HepG2 (cell line): ENCODE results near the gene C11orf71. TPM values are rescaled to one million over a fixed set of nuclear protein-coding genes. Genes with fewer than 3 reads are reported as not detected.

ENCODE experiments used
- EHMT2 ChIP-seq: fragments of 200-600 bp; sonication (generic); IDR thresholded peaks from 2 replicates; pipeline ENCODE4 v1.7.0; 2017; ENCODE audit warnings: antibody characterized with exemption, low read depth, low read length, borderline replicate concordance
- ESRRA ChIP-seq: sonication (generic); formaldehyde crosslinking; IDR thresholded peaks from 2 replicates; pipeline ENCODE4 v1.5.1; 2020; ENCODE audit warnings: mild to moderate bottlenecking, low read depth, missing genetic modification reagents
- KLF13 ChIP-seq: sonication (generic); formaldehyde crosslinking; IDR thresholded peaks from 2 replicates; pipeline ENCODE4 v1.4.0; 2020; ENCODE audit warnings: mild to moderate bottlenecking, missing genetic modification reagents
- MTA1 ChIP-seq: sonication (generic); formaldehyde crosslinking; IDR thresholded peaks from 2 replicates; pipeline ENCODE4 v1.4.0; 2020; ENCODE audit warnings: missing genetic modification reagents, mild to moderate bottlenecking, borderline replicate concordance
- MTF2 ChIP-seq: sonication (generic); formaldehyde crosslinking; IDR thresholded peaks from 2 replicates; pipeline ENCODE4 v1.5.0; 2020; ENCODE audit warnings: missing genetic modification reagents, borderline replicate concordance
- NBN ChIP-seq: fragments of 450-650 bp; conservative IDR thresholded peaks from 2 replicates; pipeline ENCODE4 v1.6.1; 2017
- POLR2A ChIP-seq, 2 experiments: IDR thresholded peaks; 2 replicates each; pipeline ENCODE4 v1.6.1; 2011; ENCODE audit warnings: low read depth in 2 of 2, low read length in 2 of 2, mild to moderate bottlenecking in 1 of 2, moderate library complexity in 1 of 2; ENCODE audit not compliant: insufficient read depth in 1 of 2
- RNF2 ChIP-seq: fragments of 450-650 bp; conservative IDR thresholded peaks from 2 replicates; pipeline ENCODE4 v1.6.1; 2016; ENCODE audit warnings: low read depth
- ZNF652 ChIP-seq: IDR thresholded peaks from 2 replicates; pipeline ENCODE4 v1.6.1; 2016; ENCODE audit warnings: low read depth, borderline replicate concordance
- ZNF761 ChIP-seq: sonication (generic); formaldehyde crosslinking; conservative IDR thresholded peaks from 2 replicates; pipeline ENCODE4 v1.4.0; 2020; ENCODE audit warnings: mild to moderate bottlenecking, missing genetic modification reagents
- ZNF891 ChIP-seq: sonication (generic); formaldehyde crosslinking; IDR thresholded peaks from 2 replicates; pipeline ENCODE4 v1.5.0; 2020; ENCODE audit warnings: mild to moderate bottlenecking, missing genetic modification reagents
- polyA plus RNA-seq, 8 experiments: library from polyadenylated mRNA; depleted of rRNA in 3 of 8; stranded (reverse) in 7 of 8; unstranded in 1 of 8; fragments of >200 nt; fragmentation: Illumina TruSeq in 4 of 8; extraction: Trizol in 4 of 8; gene quantifications; 2 replicates each; pipeline versions ENCODE4 v1.2.1 to v1.2.3, GENCODE V29; 2011 to 2016; ENCODE audit warnings: low read depth in 4 of 8, missing spikeins in 1 of 8, mixed read lengths in 1 of 8; ENCODE audit not compliant: insufficient read depth in 1 of 8
- total RNA-seq, 5 experiments: library from RNA; depleted of rRNA; stranded (reverse); fragments of >200 nt; fragmentation: Illumina TruSeq; extraction: Trizol; gene quantifications; 2 replicates each; pipeline ENCODE4 v1.2.3, GENCODE V29; 2016; ENCODE audit warnings: low read depth in 1 of 5
- TF ChIP-seq, protein P1 (sequence below): fragments of 450-650 bp; IDR thresholded peaks from 2 replicates; pipeline ENCODE4 v1.6.1; 2016
- TF ChIP-seq, protein P2 (sequence below): sonication (generic); formaldehyde crosslinking; IDR thresholded peaks from 2 replicates; pipeline ENCODE4 v1.4.0; 2020; ENCODE audit warnings: mild to moderate bottlenecking, missing genetic modification reagents
- TF ChIP-seq, protein P3 (sequence below): sonication (generic); formaldehyde crosslinking; IDR thresholded peaks from 2 replicates; pipeline ENCODE4 v1.5.0; 2020; ENCODE audit warnings: missing genetic modification reagents, mild to moderate bottlenecking, borderline replicate concordance
- TF ChIP-seq, protein P4 (sequence below): sonication (generic); formaldehyde crosslinking; IDR thresholded peaks from one replicate; pipeline ENCODE4 v1.5.1; 2020; ENCODE audit warnings: mild to moderate bottlenecking, missing genetic modification reagents; ENCODE audit errors: not compliant biosample characterization

C11orf71 gene
- total and polyA plus RNA-seq, 2 of the 13 experiments (the other 11 are each of a cell fraction or from before 2014, with no cell fraction given): 7.1 to 7.8 TPM

DNA sequence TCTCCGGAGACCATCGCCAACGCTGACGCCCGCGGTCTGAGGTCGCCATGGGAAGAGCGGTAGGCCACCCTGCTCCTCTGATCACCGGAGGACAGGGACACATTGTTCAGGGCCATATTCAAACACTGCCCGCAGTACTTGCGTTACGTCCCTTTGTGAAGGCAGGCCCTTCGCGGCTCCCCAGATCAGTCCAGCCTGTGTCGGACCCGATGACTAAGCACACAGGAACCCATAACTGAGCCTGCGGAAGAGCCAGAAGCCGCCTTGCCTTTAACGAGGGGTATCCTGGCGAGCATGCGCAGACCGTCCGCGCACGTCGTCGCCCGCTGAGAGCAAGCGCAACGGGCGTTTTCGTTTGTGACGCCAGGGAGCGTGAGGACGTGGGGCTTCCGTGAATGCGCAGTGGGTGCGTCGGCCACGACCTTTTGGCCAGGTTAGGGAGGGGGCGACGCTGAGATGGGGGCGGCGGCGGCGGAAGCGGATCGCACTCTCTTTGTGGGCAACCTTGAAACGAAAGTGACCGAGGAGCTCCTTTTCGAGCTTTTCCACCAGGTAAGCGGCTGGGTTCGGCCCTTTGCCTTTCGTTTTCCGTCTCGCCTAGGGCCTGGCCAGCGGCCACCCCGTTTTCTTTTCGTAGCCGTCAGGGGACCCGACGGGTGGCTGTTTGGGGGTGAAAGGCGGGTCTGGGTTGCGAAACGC, at the start of gene C11orf71, which contains the start of gene RBM7 (continued):
- no peak for TF ChIP-seq KLF13
- TF ChIP-seq ZNF761 (CRISPR knock-in tag): peak; percentile 63
- no peak for TF ChIP-seq NBN
- no peak for TF ChIP-seq MTF2
- TF ChIP-seq, protein P1, sequence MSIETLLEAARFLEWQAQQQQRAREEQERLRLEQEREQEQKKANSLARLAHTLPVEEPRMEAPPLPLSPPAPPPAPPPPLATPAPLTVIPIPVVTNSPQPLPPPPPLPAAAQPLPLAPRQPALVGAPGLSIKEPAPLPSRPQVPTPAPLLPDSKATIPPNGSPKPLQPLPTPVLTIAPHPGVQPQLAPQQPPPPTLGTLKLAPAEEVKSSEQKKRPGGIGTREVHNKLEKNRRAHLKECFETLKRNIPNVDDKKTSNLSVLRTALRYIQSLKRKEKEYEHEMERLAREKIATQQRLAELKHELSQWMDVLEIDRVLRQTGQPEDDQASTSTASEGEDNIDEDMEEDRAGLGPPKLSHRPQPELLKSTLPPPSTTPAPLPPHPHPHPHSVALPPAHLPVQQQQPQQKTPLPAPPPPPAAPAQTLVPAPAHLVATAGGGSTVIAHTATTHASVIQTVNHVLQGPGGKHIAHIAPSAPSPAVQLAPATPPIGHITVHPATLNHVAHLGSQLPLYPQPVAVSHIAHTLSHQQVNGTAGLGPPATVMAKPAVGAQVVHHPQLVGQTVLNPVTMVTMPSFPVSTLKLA: peak; percentile 58
- peak; percentile 63; the same call in 1 of the 2 replicates for TF ChIP-seq ESRRA (CRISPR knock-in tag)
- no peak for TF ChIP-seq ZNF652
- no peak for TF ChIP-seq EHMT2
- TF ChIP-seq POLR2A (IDR thresholded peaks at IDR 0.05; ENCODE audit: insufficient read depth in 1 of 2, low read depth in 2 of 2, low read length in 2 of 2): peak; percentile 97 to 98
- TF ChIP-seq RNF2: peak; percentile 89
- TF ChIP-seq, protein P2, sequence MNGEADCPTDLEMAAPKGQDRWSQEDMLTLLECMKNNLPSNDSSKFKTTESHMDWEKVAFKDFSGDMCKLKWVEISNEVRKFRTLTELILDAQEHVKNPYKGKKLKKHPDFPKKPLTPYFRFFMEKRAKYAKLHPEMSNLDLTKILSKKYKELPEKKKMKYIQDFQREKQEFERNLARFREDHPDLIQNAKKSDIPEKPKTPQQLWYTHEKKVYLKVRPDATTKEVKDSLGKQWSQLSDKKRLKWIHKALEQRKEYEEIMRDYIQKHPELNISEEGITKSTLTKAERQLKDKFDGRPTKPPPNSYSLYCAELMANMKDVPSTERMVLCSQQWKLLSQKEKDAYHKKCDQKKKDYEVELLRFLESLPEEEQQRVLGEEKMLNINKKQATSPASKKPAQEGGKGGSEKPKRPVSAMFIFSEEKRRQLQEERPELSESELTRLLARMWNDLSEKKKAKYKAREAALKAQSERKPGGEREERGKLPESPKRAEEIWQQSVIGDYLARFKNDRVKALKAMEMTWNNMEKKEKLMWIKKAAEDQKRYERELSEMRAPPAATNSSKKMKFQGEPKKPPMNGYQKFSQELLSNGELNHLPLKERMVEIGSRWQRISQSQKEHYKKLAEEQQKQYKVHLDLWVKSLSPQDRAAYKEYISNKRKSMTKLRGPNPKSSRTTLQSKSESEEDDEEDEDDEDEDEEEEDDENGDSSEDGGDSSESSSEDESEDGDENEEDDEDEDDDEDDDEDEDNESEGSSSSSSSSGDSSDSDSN (CRISPR knock-in tag): peak; percentile 95
- TF ChIP-seq, protein P3, sequence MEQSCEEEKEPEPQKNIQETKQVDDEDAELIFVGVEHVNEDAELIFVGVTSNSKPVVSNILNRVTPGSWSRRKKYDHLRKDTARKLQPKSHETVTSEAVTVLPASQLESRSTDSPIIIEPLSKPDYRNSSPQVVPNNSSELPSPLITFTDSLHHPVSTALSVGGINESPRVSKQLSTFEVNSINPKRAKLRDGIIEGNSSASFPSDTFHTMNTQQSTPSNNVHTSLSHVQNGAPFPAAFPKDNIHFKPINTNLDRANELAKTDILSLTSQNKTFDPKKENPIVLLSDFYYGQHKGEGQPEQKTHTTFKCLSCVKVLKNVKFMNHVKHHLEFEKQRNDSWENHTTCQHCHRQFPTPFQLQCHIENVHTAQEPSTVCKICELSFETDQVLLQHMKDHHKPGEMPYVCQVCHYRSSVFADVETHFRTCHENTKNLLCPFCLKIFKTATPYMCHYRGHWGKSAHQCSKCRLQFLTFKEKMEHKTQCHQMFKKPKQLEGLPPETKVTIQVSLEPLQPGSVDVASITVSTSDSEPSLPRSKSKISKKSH (CRISPR knock-in tag): peak; percentile 91
- 0 out of 2 replicates have a peak, but pooled peaks have one; percentile 41 for TF ChIP-seq MTA1 (CRISPR knock-in tag)
- TF ChIP-seq, protein P4, sequence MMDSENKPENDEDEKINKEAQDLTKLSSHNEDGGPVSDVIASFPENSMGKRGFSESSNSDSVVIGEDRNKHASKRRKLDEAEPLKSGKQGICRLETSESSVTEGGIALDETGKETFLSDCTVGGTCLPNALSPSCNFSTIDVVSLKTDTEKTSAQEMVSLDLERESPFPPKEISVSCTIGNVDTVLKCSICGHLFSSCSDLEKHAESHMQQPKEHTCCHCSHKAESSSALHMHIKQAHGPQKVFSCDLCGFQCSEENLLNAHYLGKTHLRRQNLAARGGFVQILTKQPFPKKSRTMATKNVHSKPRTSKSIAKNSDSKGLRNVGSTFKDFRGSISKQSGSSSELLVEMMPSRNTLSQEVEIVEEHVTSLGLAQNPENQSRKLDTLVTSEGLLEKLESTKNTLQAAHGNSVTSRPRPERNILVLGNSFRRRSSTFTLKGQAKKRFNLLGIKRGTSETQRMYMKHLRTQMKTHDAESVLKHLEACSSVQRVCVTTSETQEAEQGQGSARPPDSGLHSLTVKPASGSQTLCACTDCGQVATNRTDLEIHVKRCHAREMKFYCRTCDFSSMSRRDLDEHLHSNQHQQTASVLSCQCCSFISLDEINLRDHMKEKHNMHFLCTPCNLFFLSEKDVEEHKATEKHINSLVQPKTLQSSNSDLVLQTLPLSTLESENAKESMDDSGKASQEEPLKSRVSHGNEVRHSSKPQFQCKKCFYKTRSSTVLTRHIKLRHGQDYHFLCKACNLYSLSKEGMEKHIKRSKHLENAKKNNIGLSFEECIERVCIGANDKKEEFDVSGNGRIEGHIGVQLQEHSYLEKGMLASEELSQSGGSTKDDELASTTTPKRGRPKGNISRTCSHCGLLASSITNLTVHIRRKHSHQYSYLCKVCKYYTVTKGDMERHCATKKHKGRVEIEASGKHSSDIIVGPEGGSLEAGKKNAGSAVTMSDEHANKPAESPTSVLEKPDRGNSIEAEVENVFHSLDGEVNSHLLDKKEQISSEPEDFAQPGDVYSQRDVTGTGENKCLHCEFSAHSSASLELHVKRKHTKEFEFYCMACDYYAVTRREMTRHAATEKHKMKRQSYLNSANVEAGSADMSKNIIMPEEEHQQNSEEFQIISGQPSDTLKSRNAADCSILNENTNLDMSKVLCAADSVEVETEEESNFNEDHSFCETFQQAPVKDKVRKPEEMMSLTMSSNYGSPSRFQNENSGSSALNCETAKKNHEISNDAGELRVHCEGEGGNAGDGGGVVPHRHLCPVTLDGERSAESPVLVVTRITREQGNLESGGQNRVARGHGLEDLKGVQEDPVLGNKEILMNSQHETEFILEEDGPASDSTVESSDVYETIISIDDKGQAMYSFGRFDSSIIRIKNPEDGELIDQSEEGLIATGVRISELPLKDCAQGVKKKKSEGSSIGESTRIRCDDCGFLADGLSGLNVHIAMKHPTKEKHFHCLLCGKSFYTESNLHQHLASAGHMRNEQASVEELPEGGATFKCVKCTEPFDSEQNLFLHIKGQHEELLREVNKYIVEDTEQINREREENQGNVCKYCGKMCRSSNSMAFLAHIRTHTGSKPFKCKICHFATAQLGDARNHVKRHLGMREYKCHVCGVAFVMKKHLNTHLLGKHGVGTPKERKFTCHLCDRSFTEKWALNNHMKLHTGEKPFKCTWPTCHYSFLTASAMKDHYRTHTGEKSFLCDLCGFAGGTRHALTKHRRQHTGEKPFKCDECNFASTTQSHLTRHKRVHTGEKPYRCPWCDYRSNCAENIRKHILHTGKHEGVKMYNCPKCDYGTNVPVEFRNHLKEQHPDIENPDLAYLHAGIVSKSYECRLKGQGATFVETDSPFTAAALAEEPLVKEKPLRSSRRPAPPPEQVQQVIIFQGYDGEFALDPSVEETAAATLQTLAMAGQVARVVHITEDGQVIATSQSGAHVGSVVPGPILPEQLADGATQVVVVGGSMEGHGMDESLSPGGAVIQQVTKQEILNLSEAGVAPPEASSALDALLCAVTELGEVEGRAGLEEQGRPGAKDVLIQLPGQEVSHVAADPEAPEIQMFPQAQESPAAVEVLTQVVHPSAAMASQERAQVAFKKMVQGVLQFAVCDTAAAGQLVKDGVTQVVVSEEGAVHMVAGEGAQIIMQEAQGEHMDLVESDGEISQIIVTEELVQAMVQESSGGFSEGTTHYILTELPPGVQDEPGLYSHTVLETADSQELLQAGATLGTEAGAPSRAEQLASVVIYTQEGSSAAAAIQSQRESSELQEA (CRISPR knock-in tag): no peak
- TF ChIP-seq ZNF891 (CRISPR knock-in tag): peak; percentile 87; the same call in 1 of the 2 replicates
